ENCODE measurements around the gene CELF2.

DNA sequence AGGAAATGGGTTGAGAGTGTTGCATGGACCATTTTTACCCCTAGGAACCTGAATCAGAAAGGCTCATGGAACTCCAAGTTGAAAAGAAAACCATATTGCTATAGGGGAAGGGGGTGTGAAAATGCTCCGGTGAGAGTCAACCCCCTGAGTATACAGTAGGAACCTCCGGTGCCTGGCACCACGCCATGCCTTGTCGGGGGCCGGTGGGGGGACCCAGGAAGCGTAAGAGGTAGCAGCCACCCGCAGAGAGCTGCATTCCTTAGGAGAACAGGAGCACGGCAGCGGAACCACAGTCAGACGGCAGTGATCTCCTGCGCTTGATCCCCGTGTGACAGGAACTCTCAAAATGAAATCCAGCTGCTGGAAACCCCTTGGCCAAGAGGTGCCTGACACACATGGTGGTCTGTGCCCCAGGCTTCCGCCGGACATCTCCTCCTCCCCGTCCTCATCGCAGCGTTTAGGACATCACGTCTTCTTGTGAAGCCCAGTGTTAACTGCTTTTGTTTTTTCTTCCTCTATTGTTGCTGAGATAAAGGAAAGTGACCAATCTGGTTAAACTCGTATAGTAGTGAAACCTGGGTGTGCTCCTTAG lies 186.8 kb downstream of the CELF2 start:
- TF ChIP-seq, protein P1, sequence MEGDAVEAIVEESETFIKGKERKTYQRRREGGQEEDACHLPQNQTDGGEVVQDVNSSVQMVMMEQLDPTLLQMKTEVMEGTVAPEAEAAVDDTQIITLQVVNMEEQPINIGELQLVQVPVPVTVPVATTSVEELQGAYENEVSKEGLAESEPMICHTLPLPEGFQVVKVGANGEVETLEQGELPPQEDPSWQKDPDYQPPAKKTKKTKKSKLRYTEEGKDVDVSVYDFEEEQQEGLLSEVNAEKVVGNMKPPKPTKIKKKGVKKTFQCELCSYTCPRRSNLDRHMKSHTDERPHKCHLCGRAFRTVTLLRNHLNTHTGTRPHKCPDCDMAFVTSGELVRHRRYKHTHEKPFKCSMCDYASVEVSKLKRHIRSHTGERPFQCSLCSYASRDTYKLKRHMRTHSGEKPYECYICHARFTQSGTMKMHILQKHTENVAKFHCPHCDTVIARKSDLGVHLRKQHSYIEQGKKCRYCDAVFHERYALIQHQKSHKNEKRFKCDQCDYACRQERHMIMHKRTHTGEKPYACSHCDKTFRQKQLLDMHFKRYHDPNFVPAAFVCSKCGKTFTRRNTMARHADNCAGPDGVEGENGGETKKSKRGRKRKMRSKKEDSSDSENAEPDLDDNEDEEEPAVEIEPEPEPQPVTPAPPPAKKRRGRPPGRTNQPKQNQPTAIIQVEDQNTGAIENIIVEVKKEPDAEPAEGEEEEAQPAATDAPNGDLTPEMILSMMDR (IDR thresholded peaks at IDR 0.05; ENCODE audit: low read depth, low read length, poor library complexity, severe bottlenecking), result no peak
- TF ChIP-seq EZH2phosphoT487 (IDR thresholded peaks at IDR 0.05; ENCODE audit: borderline replicate concordance, low read length), result no peak

All from DOHH2 (cell line).